Measurements from ENCODE around the gene SEC11A.
"Not testable (repeated sequence)": the region's sequence is repeated elsewhere in the genome, so short reads cannot be mapped to it uniquely, and the experiment has no call there.

Gene SEC11A

DNA sequence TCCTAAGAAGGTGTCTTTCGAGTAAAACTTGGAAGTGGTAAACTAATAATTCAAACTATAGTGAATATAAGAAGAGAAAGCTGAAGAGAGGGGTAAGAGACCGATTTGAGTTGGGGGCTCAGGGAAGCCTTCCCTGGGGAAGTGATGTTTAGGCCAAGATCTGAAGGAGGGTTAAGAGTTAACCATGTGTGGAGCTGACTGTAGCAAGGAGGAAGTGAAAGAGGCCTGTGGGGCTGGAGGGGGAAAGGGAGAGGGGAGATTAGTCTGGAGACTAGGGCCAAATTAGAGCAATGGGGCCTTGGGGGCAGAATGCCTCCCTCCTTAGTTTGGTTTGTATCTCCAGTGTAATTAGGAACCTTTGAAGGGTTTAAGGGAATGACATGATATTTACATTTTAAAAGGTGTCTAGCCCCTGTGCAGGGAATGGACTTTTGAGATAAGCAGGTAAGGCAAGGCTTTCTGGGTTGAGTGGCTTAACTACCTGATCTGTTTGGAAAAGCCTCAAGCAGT is 34.7 kb upstream of the SEC11A start:
- peak overlapping the region; percentile 83 for H3K27ac Mint-ChIP-seq
- peaks cover 40% of the 10 kb centered on the region for H3K4me1 Mint-ChIP-seq (ENCODE audit: low read depth)
- H3K9me3 Mint-ChIP-seq, result no peaks in the 10 kb centered on the region
- DNase-seq (ENCODE audit: low spot score), result no peak
- peak overlapping the region; percentile 94 for H3K4me3 Mint-ChIP-seq
- H3K36me3 Mint-ChIP-seq (ENCODE audit: low read depth), result peaks cover 35% of the 10 kb centered on the region
- H3K27me3 Mint-ChIP-seq (ENCODE audit: low read depth), result no peaks in the 10 kb centered on the region

DNA sequence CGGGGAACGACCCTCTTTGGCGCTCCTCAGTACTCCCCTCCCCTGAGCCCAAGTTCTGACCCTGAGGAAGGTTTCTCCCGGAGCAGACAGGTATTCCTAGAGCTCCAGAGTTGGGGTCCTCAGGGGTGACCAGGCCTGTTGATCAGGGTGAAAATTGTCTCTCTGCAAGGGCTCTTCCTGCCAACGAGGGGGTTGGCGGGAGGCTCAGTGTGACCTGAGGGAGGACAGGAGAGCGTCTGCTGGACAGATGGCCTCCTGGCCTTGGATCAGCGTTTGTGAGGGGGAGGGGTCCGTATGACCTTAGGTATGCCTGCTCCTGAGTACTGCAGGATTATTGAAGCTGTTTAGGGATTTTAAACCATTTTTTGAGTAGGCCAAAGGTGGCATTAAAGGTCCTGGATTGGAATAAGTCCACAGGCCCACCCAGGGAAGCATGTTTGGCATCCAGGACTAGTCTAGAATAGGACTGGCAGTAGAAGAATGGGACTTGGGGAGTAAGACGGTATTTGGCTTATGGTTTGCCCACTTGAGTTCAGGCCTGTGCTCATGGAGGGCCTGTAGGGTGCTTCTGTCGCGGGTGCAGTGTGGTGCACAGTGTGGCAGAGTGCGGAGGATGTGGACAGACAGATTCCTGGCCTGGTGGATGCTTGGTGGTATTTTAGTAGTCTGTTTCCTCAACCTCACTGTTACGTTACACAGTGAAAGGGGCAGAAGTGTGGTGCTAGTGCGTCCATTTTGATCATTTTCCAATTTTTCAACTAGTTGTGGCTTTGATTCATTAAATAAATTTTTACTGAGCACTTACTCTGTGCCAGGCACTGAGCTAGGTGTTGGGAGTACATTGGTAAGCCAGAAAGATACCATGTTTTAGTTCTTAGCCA is 33.4 kb upstream of the SEC11A start:
- H3K27me3 Mint-ChIP-seq (ENCODE audit: low read depth), result no peaks in the 10 kb centered on the region

DNA sequence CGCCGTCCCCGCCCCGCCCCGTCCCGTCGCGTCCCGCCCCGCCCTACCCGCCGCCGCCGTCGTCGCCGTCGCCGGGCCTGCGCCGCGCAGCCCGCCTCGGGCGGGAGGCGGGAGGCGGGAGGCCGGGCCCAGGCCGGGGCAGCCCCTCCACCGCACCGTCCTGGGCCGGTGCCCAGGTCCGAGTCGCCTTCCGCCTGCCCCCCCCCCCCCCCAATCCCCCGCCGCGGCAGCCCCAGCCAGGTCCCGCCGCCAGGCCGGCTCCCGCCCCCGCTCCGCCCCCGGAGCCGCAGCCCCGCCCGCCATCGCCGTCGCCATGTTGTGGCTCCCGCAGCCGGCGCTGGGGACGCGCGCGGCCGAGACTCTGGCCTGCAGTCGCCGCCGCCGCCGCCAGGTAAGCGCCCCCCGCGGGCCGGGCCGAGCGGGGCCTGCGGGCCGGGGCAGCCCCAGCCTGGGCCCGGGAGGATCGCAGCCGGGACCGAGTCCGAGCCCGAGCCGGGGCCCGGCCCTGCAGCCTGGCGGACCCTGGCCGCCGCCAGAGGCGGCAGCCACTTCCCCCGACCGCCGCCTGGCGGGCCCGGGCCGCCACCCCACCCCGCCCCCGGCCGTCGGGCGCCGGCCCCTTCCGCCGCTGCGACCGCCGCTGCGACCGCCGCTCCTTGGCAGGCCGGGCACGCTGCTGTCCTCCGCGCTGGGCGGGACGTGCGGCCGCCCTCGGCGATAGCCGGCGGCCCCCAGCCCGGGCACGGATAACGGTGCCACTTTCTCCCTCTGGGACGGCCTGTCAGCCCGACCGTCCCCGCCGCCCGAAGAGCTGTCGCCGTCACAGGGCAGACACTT is 32.6 kb upstream of the SEC11A start, which contains the start of gene ZNF592:
Gene ZNF592, plus strand, starts transcription at position 319 of the 837 bp plus-strand sequence. CDS start 34,084 bp downstream, outside the sequence.
- Mint-ChIP-seq H3K9me3 (no peaks in the 10 kb centered on the region), H3K36me3 (ENCODE audit: low read depth) (peaks cover 33% of the 10 kb centered on the region), H3K27ac (peak within 1 kb of the TSS; percentile 95), H3K27me3 (ENCODE audit: low read depth) (no peaks in the 10 kb centered on the region), H3K4me3 (peak within 1 kb of the TSS; percentile 94), H3K4me1 (ENCODE audit: low read depth) (peaks cover 48% of the 10 kb centered on the region)
- DNase-seq (ENCODE audit: low spot score), result peak; percentile 78

More for the DNA sequence above, 33.4 kb upstream of the SEC11A start:
- H3K9me3 Mint-ChIP-seq, result no peaks in the 10 kb centered on the region
- DNase-seq (ENCODE audit: low spot score), result no peak
- peak overlapping the region; percentile 92 for H3K27ac Mint-ChIP-seq
- H3K4me1 Mint-ChIP-seq (ENCODE audit: low read depth), result peaks cover 45% of the 10 kb centered on the region
- peak overlapping the region; percentile 94 for H3K4me3 Mint-ChIP-seq
- peaks cover 36% of the 10 kb centered on the region for H3K36me3 Mint-ChIP-seq (ENCODE audit: low read depth)

DNA sequence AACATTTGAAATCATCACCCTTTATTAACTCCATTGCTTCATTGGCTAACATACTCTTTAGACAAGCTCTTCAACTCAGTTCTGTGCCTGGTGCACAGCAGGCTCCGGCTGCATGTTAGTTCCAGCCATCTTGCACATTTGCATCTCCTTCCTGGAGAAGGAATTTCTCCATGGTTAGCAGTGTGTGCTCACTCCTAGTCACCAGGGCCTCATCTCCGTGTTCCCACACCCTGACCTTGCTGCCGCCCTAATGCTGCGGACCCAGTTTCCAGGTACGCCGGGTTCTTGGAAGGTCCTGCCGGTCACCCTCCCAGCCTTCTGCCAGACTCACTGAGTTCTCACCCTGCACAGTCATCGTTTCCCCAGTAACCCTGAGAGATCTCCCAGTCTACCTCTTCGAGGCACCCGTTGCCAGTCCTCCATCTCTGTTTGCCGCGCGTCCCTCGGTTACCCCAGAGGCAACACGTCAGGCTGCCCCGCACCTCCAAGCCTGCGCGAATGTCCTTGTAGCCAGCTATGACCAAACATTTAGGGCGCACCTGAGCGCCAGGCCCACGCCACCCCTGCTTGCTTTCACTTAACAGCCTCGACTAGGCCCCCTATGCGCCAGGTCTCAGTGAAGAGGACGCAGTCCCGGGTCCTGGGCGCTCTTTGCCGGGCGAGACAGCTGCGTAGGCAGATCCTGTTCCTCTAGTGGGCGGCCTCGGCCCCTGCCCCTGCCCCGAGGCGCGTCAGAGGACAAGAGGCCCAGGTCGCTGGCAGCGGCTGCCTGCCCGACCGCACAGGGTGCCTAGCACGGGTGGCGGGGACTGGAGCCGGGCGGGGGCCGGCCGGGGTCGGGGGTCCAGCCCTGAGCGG is 31.7 kb upstream of the SEC11A start:
- no peaks in the 10 kb centered on the region for H3K27me3 Mint-ChIP-seq (ENCODE audit: low read depth)
- H3K27ac Mint-ChIP-seq, result peak overlapping the region; percentile 95
- no peaks in the 10 kb centered on the region for H3K9me3 Mint-ChIP-seq
- DNase-seq (ENCODE audit: low spot score), result peak; percentile 74
- H3K36me3 Mint-ChIP-seq (ENCODE audit: low read depth), result peaks cover 30% of the 10 kb centered on the region
- peak overlapping the region; percentile 91 for H3K4me3 Mint-ChIP-seq
- peaks cover 45% of the 10 kb centered on the region for H3K4me1 Mint-ChIP-seq (ENCODE audit: low read depth)

DNA sequence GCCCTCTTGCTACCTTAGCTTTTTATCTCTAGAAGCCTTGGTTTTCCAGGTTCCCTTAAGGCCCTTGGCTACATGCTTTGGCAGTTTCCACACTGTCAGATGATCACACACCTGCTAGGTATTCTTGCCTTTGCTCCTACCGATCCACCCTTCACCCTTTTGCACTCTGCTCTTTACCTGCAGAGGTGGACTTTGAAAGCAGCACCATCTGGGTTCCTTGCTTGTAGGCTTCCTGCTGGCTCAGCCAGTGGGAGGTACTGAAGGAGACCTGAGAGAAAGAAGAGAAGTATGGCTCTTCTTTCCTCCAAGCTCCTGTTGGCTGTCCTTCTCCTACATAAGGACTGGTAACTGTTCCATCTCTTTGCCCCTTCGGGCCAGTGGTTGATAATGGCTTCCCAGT is 25.2 kb upstream of the SEC11A start:
- no peak for DNase-seq (ENCODE audit: low spot score)
- Mint-ChIP-seq H3K4me1 (ENCODE audit: low read depth) (peaks cover 32% of the 10 kb centered on the region), H3K27ac (no peak overlapping the region), H3K4me3 (no peak overlapping the region), H3K27me3 (ENCODE audit: low read depth) (no peaks in the 10 kb centered on the region), H3K36me3 (ENCODE audit: low read depth) (peaks cover 7% of the 10 kb centered on the region), H3K9me3 (no peaks in the 10 kb centered on the region)

DNA sequence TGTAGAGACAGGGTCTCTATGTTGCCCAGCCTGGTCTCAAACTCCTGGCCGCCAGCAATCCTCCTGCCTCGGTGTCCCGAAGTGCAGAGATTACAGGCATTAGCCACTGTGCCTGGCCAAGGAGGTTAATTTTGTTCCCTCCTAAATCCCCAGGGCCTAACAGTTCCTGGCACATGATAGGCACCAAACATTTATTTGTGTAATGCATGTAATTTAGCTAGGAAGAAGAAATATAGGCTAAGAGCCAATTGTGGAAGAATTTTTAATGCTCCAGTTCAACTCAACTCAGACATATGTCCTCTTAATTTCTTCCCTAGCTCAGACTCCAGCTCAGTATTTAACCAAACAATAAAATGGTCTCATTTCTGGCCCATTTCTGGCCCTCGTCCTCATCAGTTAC is 24.8 kb upstream of the SEC11A start:
- no peak overlapping the region for H3K27ac Mint-ChIP-seq

DNA sequence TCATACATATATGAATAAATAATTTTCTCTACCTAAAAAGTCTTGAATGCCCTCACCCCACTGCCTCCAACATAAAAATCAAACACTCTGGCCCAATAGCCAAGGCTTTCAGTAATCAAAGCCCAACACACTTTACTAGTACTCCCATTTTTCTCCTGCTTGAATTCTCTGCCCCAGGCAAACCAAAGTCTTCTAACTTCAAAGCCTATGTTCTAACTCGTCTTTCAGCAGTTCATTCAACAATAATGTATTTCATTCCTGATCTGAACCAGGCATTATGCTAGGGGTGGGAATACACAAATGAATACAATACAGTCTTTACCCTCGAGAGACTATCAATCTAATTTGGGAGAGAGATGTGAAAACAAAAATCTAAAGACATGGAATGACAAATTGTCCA is 21.1 kb upstream of the SEC11A start:
- no peaks in the 10 kb centered on the region for H3K9me3 Mint-ChIP-seq
- H3K36me3 Mint-ChIP-seq (ENCODE audit: low read depth), result peaks cover 2% of the 10 kb centered on the region
- DNase-seq (ENCODE audit: low spot score), result no peak
- H3K4me1 Mint-ChIP-seq (ENCODE audit: low read depth), result peaks cover 43% of the 10 kb centered on the region
- no peak overlapping the region for H3K4me3 Mint-ChIP-seq
- peak overlapping the region; percentile 70 for H3K27ac Mint-ChIP-seq
- no peaks in the 10 kb centered on the region for H3K27me3 Mint-ChIP-seq (ENCODE audit: low read depth)

More for the DNA sequence above, 24.8 kb upstream of the SEC11A start:
- Mint-ChIP-seq H3K27me3 (ENCODE audit: low read depth) (no peaks in the 10 kb centered on the region), H3K9me3 (no peaks in the 10 kb centered on the region), H3K36me3 (ENCODE audit: low read depth) (peaks cover 7% of the 10 kb centered on the region), H3K4me3 (no peak overlapping the region), H3K4me1 (ENCODE audit: low read depth) (peaks cover 30% of the 10 kb centered on the region)
- no peak for DNase-seq (ENCODE audit: low spot score)

DNA sequence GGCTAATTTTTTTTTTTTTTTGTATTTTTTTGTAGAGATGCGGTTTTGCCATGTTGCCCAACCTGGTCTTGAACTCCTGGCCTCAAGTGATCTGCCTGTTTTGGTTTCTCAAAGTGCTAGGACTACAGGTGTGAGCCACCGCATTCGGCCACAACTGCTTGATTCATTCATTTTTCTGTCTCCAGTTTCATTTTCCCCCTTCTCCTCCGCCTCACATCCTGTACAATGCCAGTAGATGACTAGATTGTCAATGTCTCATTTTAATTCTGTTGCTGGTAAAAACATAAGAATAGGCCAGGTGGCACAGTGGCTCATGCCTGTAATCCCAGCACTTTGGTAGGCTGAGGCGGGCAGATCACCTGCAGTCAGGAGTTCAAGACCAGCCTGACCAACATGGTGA is 20.4 kb upstream of the SEC11A start:
- DNase-seq (ENCODE audit: low spot score), result peak; percentile 81
- peaks cover 42% of the 10 kb centered on the region for H3K4me1 Mint-ChIP-seq (ENCODE audit: low read depth)
- H3K36me3 Mint-ChIP-seq (ENCODE audit: low read depth), result peaks cover 2% of the 10 kb centered on the region
- no peaks in the 10 kb centered on the region for H3K27me3 Mint-ChIP-seq (ENCODE audit: low read depth)
- H3K27ac Mint-ChIP-seq, result peak overlapping the region; percentile 94
- H3K4me3 Mint-ChIP-seq, result peak overlapping the region; percentile 51
- H3K9me3 Mint-ChIP-seq, result no peaks in the 10 kb centered on the region

DNA sequence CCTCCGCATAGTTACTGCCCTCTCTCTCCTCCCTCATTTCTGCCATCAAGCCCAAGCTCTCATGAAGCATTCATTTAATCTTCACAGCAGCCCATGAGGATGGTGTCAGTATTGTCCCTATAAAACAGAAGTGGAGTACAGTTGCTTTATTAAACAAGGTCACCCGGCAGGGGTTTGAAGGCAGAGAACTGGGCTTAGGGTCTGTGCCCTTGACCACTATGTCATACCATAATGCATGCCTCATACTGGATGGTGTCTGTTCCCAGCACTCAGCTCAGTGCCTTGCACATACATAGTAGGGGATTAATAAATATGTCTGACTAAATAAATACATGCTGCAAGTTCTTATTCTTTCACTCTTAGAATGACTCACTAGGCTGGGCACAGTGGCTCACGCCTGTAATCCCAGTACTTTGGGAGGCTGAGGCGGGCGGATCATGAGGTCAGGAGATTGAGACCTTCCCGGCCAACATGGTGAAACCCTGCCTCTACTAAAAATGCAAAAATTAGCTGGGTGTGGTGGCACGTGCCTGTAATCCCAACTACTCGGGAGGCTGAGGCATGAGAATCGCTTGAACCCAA is 19.6 kb upstream of the SEC11A start:
- H3K4me1 Mint-ChIP-seq (ENCODE audit: low read depth), result peaks cover 42% of the 10 kb centered on the region
- H3K4me3 Mint-ChIP-seq, result peak overlapping the region; percentile 84
- not testable (repeated sequence) for H3K27me3 Mint-ChIP-seq (ENCODE audit: low read depth); H3K36me3 Mint-ChIP-seq (ENCODE audit: low read depth); H3K9me3 Mint-ChIP-seq
- DNase-seq (ENCODE audit: low spot score), result peak; percentile 60
- H3K27ac Mint-ChIP-seq, result peak overlapping the region; percentile 94

DNA sequence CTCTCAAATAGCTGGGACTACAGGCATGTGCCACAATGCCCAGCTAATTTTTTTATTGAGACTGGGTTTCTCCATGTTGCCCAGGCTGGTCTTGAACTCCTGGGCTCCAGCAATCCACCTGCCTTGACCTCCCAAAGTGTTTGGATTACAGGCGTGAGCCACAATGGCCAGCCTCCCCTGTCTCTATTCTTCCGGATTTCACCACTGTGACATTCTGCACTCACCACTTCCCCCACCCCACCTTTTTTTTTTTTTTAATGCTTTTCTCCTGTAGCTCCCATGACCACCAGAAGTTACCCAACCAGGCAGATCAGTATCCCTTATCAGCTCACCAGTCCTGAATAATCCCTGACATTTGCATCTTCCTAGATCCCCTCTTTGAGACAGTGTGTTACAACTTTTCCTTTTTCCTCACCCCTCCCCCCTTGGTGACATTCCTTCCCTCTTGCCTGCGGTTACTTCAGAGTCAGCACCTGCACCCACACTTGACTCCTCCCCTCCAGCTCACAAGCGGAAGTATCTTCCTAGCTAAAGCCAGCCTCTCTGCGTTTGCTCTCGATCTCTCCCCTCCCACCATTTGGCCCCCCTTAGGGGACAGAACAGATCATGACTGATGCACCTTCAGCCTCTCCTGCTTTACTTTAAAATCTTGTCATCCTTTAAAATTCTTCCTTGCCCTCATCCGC is 19.0 kb upstream of the SEC11A start:
- peaks cover 42% of the 10 kb centered on the region for H3K4me1 Mint-ChIP-seq (ENCODE audit: low read depth)
- DNase-seq (ENCODE audit: low spot score), result peak; percentile 76
- H3K27me3 Mint-ChIP-seq (ENCODE audit: low read depth), result no peaks in the 10 kb centered on the region
- H3K4me3 Mint-ChIP-seq, result peak overlapping the region; percentile 84
- peak overlapping the region; percentile 94 for H3K27ac Mint-ChIP-seq
- peaks cover 3% of the 10 kb centered on the region for H3K36me3 Mint-ChIP-seq (ENCODE audit: low read depth)
- no peaks in the 10 kb centered on the region for H3K9me3 Mint-ChIP-seq

DNA sequence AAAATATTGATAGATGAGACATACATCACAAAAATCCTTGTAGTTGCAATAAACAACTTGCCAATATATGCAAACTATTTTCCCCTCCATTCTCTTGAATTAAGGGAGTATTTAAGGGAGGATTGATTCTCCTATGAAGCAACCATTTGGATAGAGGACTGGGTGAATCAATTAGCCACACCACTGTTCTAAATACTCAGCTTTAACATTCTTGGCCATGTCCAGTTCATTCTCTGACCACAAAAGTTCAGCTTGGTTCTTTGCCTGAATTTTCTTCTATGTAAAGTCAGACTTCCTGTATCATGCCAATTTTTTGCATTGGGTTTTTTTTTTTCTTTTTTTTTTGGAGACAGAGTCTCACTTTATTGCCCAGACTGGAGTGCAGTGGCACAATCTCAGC is 15.8 kb upstream of the SEC11A start:
- Mint-ChIP-seq H3K4me1 (ENCODE audit: low read depth) (peaks cover 47% of the 10 kb centered on the region), H3K27ac (no peak overlapping the region), H3K27me3 (ENCODE audit: low read depth) (no peaks in the 10 kb centered on the region), H3K36me3 (ENCODE audit: low read depth) (peaks cover 3% of the 10 kb centered on the region), H3K4me3 (no peak overlapping the region), H3K9me3 (no peaks in the 10 kb centered on the region)
- DNase-seq (ENCODE audit: low spot score), result no peak

DNA sequence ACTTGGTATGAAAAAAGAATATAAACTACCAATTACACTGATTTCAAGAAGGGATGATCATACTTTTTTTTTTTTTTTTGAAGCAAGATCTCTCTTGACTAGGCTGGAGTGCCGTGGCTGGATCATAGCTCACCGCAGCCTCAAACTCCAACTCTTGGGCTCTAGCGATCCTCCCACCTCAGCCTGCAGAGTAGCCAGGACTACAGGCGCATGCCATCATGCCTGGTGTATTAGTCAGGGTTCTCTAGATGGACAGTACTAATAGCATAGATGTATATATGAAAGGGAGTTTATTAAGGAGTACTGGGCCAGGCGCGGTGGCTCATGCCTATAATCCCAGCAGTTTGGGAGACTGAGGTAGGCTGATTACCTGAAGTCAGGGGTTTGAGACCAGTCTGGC is 11.5 kb upstream of the SEC11A start:
- DNase-seq (ENCODE audit: low spot score), result no peak
- Mint-ChIP-seq H3K27me3 (ENCODE audit: low read depth) (no peaks in the 10 kb centered on the region), H3K9me3 (no peaks in the 10 kb centered on the region), H3K27ac (no peak overlapping the region), H3K4me1 (ENCODE audit: low read depth) (peaks cover 33% of the 10 kb centered on the region), H3K36me3 (ENCODE audit: low read depth) (peaks cover 2% of the 10 kb centered on the region), H3K4me3 (no peak overlapping the region)

All from T-helper 2 cell treated with Interferon-gamma antibody and Interleukin-4, amounts not matched to agents 5 μg/mL and 100 μg/mL, for 36 hours (primary cell).